Measurements from ENCODE around the gene CTSF. TPM values are rescaled to one million over a fixed set of nuclear protein-coding genes. Genes with fewer than 3 reads are reported as not detected.

The CTSF gene
- total RNA-seq, 2 experiments from 2014 or later: not detected

GRCh38 chr11:66570850-66571180 lies 2.4 kb upstream of the CTSF start:
- no TSS peak for BruUV-seq (replicated peaks)
- Histone ChIP-seq H3K27ac (ENCODE audit: low read depth, low read length, poor library complexity, severe bottlenecking) (no peak overlapping the region), H3K9me2 (ENCODE audit: insufficient read depth, low read length) (no peaks in the 10 kb centered on the region), H3K36me3 (ENCODE audit: insufficient read depth, low read length) (no peaks in the 10 kb centered on the region), H3K4me2 (ENCODE audit: low read length) (no peak overlapping the region), H2AFZ (ENCODE audit: low read length) (no peak overlapping the region), H3K4me3 (ENCODE audit: low read depth, low read length, poor library complexity, severe bottlenecking) (no peak overlapping the region), H3K79me2 (ENCODE audit: insufficient read depth, low read depth, low read length) (no peaks in the 10 kb centered on the region), H3K4me1 (ENCODE audit: insufficient read depth, low read length, poor library complexity, severe bottlenecking) (no peaks in the 10 kb centered on the region), H3K9me3 (ENCODE audit: low read length) (no peaks in the 10 kb centered on the region), H4K20me1 (ENCODE audit: insufficient read depth, low read length) (no peaks in the 10 kb centered on the region)
- DNase-seq (ENCODE audit: low spot score): no peak
- TF ChIP-seq CTCF (conservative IDR thresholded peaks at IDR 0.05; ENCODE audit: low read length): no peak
- no peak for TF ChIP-seq EZH2phosphoT487 (IDR thresholded peaks at IDR 0.05; ENCODE audit: borderline replicate concordance, low read depth, low read length)
- ChIA-PET POLR2A (no interaction called here), CTCF (ENCODE audit: unreplicated experiment) (no interaction called here)
- intact Hi-C loops (cut with micrococcal nuclease; ENCODE audit: unreplicated experiment): no loop called here

- H3K27ac ChIP-seq (ENCODE audit: low read depth, low read length, poor library complexity, severe bottlenecking): no peak overlapping the region
- no peak overlapping the region for H3K4me2 ChIP-seq (ENCODE audit: low read length)
- intact Hi-C loops (cut with micrococcal nuclease; ENCODE audit: unreplicated experiment): no loop called here
- H4K20me1 ChIP-seq (ENCODE audit: insufficient read depth, low read length): no peaks in the 10 kb centered on the region
- no peak for DNase-seq (ENCODE audit: low spot score)
- no peaks in the 10 kb centered on the region for H3K9me3 ChIP-seq (ENCODE audit: low read length)
- POLR2A ChIA-PET: interaction anchor here (0.7 kb wide), 1 partner anchor 16 kb away, joined by 3 read pairs; no protein-coding TSS in a partner anchor
- no peaks in the 10 kb centered on the region for H3K79me2 ChIP-seq (ENCODE audit: insufficient read depth, low read depth, low read length)
- no peaks in the 10 kb centered on the region for H3K9me2 ChIP-seq (ENCODE audit: insufficient read depth, low read length)
- no peaks in the 10 kb centered on the region for H3K36me3 ChIP-seq (ENCODE audit: insufficient read depth, low read length)
- H3K4me3 ChIP-seq (ENCODE audit: low read depth, low read length, poor library complexity, severe bottlenecking): no peak overlapping the region
- CTCF ChIA-PET (ENCODE audit: unreplicated experiment): no interaction called here
- H2AFZ ChIP-seq (ENCODE audit: low read length): no peak overlapping the region
- TF ChIP-seq EZH2phosphoT487 (IDR thresholded peaks at IDR 0.05; ENCODE audit: borderline replicate concordance, low read depth, low read length): no peak
- no peak for TF ChIP-seq CTCF (conservative IDR thresholded peaks at IDR 0.05; ENCODE audit: low read length)
- no TSS peak for BruUV-seq (replicated peaks)
- no peaks in the 10 kb centered on the region for H3K4me1 ChIP-seq (ENCODE audit: insufficient read depth, low read length, poor library complexity, severe bottlenecking)
Observed at GRCh38 chr11:66570079-66570849, 1.9 kb upstream of the CTSF start.

GRCh38 chr11:66569076-66569475 lies 670 bp upstream of the CTSF start:
- intact Hi-C loops (cut with micrococcal nuclease; ENCODE audit: unreplicated experiment): no loop called here
- Histone ChIP-seq H3K9me3 (ENCODE audit: low read length) (no peaks in the 10 kb centered on the region), H4K20me1 (ENCODE audit: insufficient read depth, low read length) (no peaks in the 10 kb centered on the region), H3K79me2 (ENCODE audit: insufficient read depth, low read depth, low read length) (no peaks in the 10 kb centered on the region), H3K4me2 (ENCODE audit: low read length) (no peak overlapping the region), H3K36me3 (ENCODE audit: insufficient read depth, low read length) (no peaks in the 10 kb centered on the region), H3K9me2 (ENCODE audit: insufficient read depth, low read length) (no peaks in the 10 kb centered on the region), H2AFZ (ENCODE audit: low read length) (no peak overlapping the region), H3K4me1 (ENCODE audit: insufficient read depth, low read length, poor library complexity, severe bottlenecking) (no peaks in the 10 kb centered on the region), H3K4me3 (ENCODE audit: low read depth, low read length, poor library complexity, severe bottlenecking) (no peak overlapping the region), H3K27ac (ENCODE audit: low read depth, low read length, poor library complexity, severe bottlenecking) (no peak overlapping the region)
- no TSS peak for BruUV-seq (replicated peaks)
- no peak for DNase-seq (ENCODE audit: low spot score)
- no peak for TF ChIP-seq CTCF (conservative IDR thresholded peaks at IDR 0.05; ENCODE audit: low read length)
- TF ChIP-seq EZH2phosphoT487 (IDR thresholded peaks at IDR 0.05; ENCODE audit: borderline replicate concordance, low read depth, low read length): no peak
- ChIA-PET POLR2A (interaction anchor here (0.6 to 0.7 kb wide), 2 partner anchors 82 to 320 kb away, joined by 3 read pairs; no protein-coding TSS in a partner anchor), CTCF (ENCODE audit: unreplicated experiment) (no interaction called here)
